GM03348 (cell line): ENCODE data around the gene GRM1.
"Not testable (repeated sequence)": the region's sequence is repeated elsewhere in the genome, so short reads cannot be mapped to it uniquely, and the experiment has no call there.

ENCODE experiments used
- DNase-seq: peaks from one replicate; pipeline ENCODE4 v3.0.0; 2012; ENCODE audit warnings: low spot score

Gene GRM1

DNA sequence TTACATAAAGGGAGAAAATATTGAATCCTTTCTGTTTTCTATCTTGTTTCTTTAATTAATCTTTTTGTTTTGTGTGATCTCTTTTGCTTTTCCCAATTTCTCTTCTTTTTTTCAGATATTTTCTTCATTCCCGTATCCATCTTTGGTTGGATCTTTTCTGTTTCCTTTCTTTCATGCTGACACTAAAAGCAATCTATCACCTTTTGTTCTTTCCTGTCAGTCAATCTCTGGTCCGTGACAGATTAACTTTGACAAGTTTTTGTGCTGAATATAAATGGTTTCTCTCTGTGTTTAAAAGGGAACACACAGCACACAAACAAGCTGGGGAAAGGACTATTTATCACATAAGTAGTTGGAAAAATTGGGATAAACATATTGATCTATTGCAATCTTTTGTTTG lies 162.8 kb downstream of the GRM1 start:
- no peak for DNase-seq

GRCh38 chr6:146194434-146194833 lies 165.6 kb downstream of the GRM1 start:
- no peak for DNase-seq

DNA sequence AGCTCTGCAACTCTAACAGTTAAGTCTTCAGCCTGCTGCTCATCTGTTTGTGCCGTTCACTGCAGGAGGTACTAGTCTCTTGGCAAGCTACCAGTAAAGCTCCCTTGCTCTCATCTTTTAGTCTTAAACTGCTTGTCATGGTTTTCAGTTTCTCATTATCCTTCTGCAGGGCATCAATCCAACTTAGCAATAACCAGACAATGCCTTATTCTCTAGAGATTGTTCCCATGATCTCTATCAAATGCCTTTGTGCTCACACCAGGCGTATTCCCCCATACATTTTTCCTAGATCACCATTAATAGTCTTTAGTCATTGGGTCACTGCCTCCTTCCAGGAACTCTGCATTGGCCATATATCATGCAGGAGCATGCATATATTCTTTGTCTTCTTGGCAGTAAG lies 171.3 kb downstream of the GRM1 start:
- no peak for DNase-seq

GRCh38 chr6:146202570-146202969 lies 173.7 kb downstream of the GRM1 start:
- no peak for DNase-seq

GRCh38 chr6:146209942-146210341 lies 181.1 kb downstream of the GRM1 start:
- DNase-seq: no peak

DNA sequence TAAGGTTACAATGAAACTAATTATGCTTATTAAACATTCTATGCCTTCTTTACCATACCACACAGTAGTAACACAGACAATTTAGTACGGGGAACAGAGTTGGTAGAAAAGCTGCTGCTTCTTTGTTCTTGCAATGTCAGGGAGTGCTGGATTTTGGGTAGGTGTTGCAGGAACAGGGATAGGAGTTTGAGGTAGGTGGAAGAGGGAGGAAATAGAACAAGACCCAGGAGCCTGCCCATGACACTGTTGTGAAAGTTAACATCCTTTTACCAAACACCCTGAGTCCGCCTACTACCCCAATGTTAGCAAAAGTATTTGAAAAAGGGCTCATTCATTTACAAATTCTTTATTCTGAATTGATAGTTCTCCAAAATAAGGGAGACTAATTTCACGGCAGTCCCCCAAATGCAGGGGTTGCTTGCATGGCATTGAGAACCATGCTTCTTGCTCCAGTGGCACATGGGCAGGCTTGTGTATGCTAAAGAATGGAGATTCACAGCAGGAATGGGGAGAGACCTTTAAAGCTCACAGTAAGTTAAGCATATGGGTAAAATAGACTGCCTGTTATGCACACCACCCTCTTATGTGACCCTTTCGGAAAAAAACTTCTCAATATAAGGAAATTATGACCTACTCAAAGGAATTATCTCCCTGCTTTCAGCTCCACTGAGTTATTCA lies 181.7 kb downstream of the GRM1 start:
- no peak for DNase-seq

DNA sequence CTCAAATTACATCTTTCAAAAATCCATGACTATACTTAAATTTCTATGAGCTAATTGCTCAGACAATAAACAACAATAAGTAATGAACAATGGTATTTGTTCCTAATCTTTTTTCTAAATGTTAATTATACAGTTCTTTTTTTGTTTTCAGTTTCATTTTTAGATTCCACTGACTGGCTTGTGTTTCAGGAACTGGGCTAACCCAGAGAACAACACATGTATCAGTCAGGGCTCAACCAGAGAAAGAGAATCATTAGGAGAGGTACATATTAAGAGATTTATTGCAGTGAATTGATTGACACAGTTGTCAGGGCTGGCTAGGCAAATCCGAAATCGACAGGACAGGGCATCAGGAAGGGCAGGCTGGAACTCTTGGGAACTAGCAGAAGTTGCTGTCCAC lies 182.8 kb downstream of the GRM1 start:
- no peak for DNase-seq

GRCh38 chr6:146212781-146213180 lies 183.9 kb downstream of the GRM1 start:
- DNase-seq: no peak

GRCh38 chr6:146219101-146219500 lies 190.2 kb downstream of the GRM1 start:
- DNase-seq: no peak

GRCh38 chr6:146224449-146224848 lies 195.6 kb downstream of the GRM1 start:
- DNase-seq: no peak

DNA sequence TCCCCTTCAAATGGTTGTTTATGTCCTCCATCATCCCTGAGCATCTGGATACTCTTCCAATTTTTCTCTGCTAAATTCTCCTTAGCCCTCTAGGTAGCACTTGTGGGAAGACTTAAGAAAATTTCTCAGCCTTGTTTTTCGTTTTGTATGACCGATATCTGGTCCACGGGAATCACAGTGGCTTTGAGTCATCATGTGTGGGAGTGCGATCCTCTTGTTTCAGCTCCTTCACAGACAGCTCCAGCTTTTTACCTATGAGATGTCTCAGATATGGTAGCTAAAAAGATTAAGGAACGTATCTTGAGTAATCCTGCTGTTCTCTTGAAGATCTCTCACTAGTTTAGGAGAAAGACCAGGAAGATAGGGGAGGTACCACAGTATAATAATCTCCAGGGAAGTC lies 196.1 kb downstream of the GRM1 start:
- no peak for DNase-seq

- DNase-seq: no peak
These were observed 211.5 kb downstream of the GRM1 start for GRCh38 chr6:146240322-146240721.

DNA sequence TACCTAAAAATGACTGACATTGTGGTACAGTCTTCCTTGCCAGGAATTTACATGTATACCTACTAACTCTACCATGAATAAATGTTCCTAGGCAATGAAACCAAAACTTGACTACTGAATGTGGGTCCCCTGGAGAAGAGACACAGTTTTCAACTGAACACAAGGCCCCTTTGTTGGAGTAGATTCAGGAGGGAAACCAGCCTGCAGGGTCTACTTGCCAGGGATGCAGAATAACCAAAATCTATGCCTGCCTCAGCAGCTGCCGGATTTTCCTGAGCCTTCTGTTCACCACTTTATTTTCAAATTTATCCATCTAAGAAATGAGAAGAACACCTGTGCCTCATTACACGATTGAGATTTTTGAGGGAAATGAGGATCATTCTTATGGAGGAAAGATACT lies 211.9 kb downstream of the GRM1 start:
- no peak for DNase-seq

- DNase-seq: not testable (repeated sequence)
These were observed 214.8 kb downstream of the GRM1 start for GRCh38 chr6:146243646-146244045.

DNA sequence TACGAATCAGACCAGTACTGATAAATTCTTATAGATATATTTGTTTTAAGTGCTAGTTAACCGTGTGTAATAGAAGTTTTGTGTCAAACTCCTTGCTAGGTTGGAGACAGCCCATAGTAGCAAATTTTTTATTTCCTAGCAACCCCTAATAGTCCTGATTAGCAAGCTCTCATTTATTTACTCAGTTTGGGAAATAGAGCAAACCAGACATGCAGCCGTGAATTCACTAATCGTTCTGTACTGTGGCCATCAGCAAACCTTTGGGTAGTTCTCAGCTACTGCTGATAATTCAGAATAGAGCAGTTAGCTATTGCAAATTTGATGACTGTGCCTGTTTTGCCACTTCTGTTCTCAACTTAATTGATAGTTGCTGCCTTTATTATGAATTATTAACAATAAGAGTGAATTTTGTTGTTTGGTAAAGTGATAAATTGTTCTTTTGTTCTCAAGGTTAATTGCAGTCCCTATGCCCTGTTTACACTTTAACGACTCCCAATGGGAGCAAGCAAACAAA lies 215.8 kb downstream of the GRM1 start:
- no peak for DNase-seq

DNA sequence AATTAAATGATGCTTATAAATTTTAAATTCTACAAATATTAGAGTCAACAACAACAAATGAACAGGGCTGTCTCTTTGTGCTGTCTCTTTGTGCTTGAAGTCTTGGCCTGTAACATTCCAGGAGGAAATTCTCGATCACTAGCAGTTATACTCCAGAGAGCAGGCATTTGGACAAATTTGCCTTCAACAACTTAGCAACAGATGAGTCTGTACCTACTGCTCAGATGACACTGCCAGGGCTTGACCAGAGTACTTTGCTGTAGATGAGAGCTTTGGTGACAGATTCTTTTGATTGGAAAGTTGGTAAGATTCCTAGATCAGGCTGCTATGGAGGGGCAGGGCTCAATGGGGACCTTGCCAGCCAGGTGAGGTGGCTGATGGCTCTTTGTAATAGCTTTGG lies 217.2 kb downstream of the GRM1 start:
- no peak for DNase-seq

GRCh38 chr6:146253691-146254090 lies 224.8 kb downstream of the GRM1 start:
- DNase-seq: no peak

- DNase-seq: peak; percentile 6
These were observed 229.3 kb downstream of the GRM1 start for GRCh38 chr6:146258206-146258605.

DNA sequence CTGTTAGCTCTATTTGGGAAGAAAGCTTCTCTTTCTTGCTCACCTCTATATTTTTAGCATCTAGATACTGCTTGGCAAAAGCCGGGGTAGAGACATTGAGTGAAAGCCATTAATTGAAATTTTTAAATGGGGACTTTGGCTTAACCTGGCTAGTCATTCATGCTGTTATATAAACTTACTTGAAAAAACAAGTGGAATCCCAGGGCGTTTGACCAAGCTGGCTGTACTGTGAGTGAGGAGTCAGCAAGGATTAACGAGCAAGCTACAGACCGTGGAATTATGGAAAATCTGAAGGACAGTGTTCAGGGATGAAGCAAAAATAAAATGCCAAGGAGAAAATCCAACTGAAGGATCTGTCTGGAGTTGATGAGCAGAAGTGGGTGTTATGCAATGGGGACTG lies 232.0 kb downstream of the GRM1 start:
- DNase-seq: no peak

GRCh38 chr6:146265056-146265455 lies 236.2 kb downstream of the GRM1 start:
- DNase-seq: no peak

DNA sequence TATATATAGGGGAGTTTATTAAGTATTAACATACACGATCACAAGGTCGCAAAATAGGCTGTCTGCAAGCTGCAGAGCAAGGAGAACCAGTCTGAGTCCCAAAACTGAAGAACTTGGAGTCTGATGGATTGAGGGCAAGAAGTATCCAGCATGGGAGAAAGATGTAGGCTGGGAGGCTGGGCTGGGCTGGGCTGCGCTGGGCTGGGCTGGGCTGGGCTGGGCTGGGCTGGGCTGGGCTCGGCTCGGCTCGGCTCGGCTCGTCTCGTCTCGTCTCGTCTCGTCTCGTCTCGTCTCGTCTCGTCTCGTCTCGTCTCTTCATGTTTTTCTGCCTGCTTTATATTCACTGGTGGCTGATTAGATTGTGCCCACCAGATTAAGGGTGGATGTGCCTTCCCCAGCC lies 238.6 kb downstream of the GRM1 start:
- DNase-seq: no peak

DNA sequence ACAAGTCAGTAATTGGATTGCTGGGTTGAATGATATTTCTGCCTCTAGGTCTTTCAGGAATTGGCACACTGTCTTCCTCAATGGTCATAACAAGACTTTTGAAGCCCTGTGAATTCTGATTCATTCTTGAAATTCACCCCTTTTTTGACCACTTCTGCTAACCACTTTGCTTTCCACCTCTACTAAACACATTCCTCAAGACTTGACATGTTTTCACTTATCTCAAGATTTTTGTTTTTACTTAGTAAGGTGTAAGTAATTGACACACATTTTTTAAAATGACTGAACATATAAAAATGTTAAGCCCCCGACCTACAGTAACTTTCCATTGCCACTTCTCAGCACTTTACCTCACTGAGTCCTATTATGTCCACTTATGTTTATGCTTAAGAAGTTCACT lies 239.1 kb downstream of the GRM1 start:
- no peak for DNase-seq

GRCh38 chr6:146269482-146269881 lies 240.6 kb downstream of the GRM1 start:
- DNase-seq: no peak

- peak; percentile 29 for DNase-seq
These were observed 242.3 kb downstream of the GRM1 start for GRCh38 chr6:146271163-146271562.
